Testis (tissue), 2 donors: ENCODE data around the gene TECPR2.

Source experiments
- CTCF ChIP-seq, 3 experiments: fragments of 450-650 bp in 2 of 3; fragments of 200-600 bp in 1 of 3; sonication (generic) in 1 of 3; IDR thresholded peaks; one replicate each; pipeline ENCODE4 v1.5.1; 2016 to 2019; ENCODE audit warnings: antibody characterized with exemption in 3 of 3, mild to moderate bottlenecking in 2 of 3, moderate library complexity in 1 of 3
- POLR2A ChIP-seq: fragments of 450-650 bp; IDR thresholded peaks from one replicate; pipeline ENCODE4 v1.6.1; 2017; ENCODE audit warnings: antibody characterized with exemption, mild to moderate bottlenecking, moderate library complexity

GRCh38 chr14:102345232-102345631, 17.5 kb upstream of the TECPR2 start:
- no peak for TF ChIP-seq CTCF (IDR thresholded peaks at IDR 0.05)
- TF ChIP-seq POLR2A: no peak
